Pancreas (tissue), 10 donors: ENCODE measurements around the gene PASK. TPM values are rescaled to one million over a fixed set of nuclear protein-coding genes. Genes with fewer than 3 reads are reported as not detected.

Source experiments
- ATAC-seq, 4 donors: fragments of 200-7000 bp; cut with Tn5 transposase; one replicate each; pipeline versions ENCODE4 v1.8.0 to v1.9.1; 2020; ENCODE audit warnings: mild to moderate bottlenecking in 4 of 4, moderate library complexity in 4 of 4
- DNase-seq, 6 donors: peaks; one replicate each; pipeline ENCODE4 v3.0.0-alpha.2; 2020
- FAIRE-seq: peaks from 2 replicates; lab custom pipeline; 2012; peaks lifted over from hg19 to GRCh38; lab: Jason Lieb, UNC
- H3K27ac ChIP-seq, 4 donors: fragments of 200-600 bp; sonication (generic); 1 replicate in 3 of 4; 2 replicates in 1 of 4; pipeline versions ENCODE4 v1.5.0 to v1.8.0; 2020
- H3K27me3 ChIP-seq, 4 donors: fragments of 200-600 bp; one replicate each; pipeline ENCODE4 v1.8.0; 2021
- H3K36me3 ChIP-seq, 3 donors: fragments of 200-600 bp; sonication (generic) in 1 of 3; one replicate each; pipeline versions ENCODE4 v1.5.0 to v1.8.0; 2020 to 2021
- H3K4me1 ChIP-seq, 3 donors: fragments of 200-600 bp; one replicate each; pipeline ENCODE4 v1.8.0; 2021
- H3K4me3 ChIP-seq, 4 donors: fragments of 200-600 bp; sonication (generic) in 2 of 4; one replicate each; pipeline versions ENCODE4 v1.5.0 to v1.8.0; 2020 to 2021
- H3K9me3 ChIP-seq, 4 donors: fragments of 200-600 bp; one replicate each; pipeline ENCODE4 v1.8.0; 2021
- CTCF ChIP-seq, 4 donors: fragments of 200-600 bp; sonication (generic) in 3 of 4; IDR thresholded peaks; one replicate each; pipeline versions ENCODE4 v1.5.0 to v1.8.0; 2021; ENCODE audit warnings: antibody characterized with exemption in 4 of 4
- WGBS, 2 donors: extraction: QIAGEN DNeasy Blood & Tissue Kit; methylation state at CpG; one replicate each; pipeline ENCODE4 v1.1.7; 2013; 5-methylcytosine and 5-hydroxymethylcytosine counted together
- intact Hi-C, 3 donors: fragments of 100-400 bp; cut with DNase I; formaldehyde crosslinking; loops; one replicate each; pipeline versions ENCODE4 v1.11.1 to v1.14.2; 2022
- polyA plus RNA-seq, 2 donors: library from polyadenylated mRNA; stranded (reverse); fragments of 200-250 nt; gene quantifications; one replicate each; pipeline ENCODE4 v1.2.3, GENCODE V29; 2013
- total RNA-seq, 6 donors: library from RNA; stranded (reverse); fragmentation: NEBNext Ultra II Directional in 4 of 6; extraction: Animal tissue kit (Norgen Biotek cat#: 25700) in 4 of 6; gene quantifications; one replicate each; pipeline versions ENCODE4 v1.2.1 to v1.2.4, GENCODE V29; 2021 to 2023
- donor health status: healthy with polysubstance abuse.
- donor health status: DM: no; HTN: no; CAD: no; lungs with moderate emphysema.
- donor health status: DM: no; HTN: no; CAD: no.
- donor health status: control.
- donor health status: control.
- donor health status: Bipolar disorder and iron deficiency.
- donor health status: DM: yes; HTN: yes; CAD: no.
- donor health status: DM: no; HTN: no; CAD: no.
- donor health status: DM: no; HTN: no; CAD: no.
- donor health status: DM: yes; HTN: yes; CAD: no.

PASK gene
- total and polyA plus RNA-seq, 8 donors: 3.7 to 14.5 (median 9.2) TPM

GRCh38 chr2:241185961-241186360, 36.7 kb upstream of the PASK start:
- Histone ChIP-seq H3K9me3 (no peaks in the 10 kb centered on the region), H3K36me3 (no peaks in the 10 kb centered on the region), H3K4me1 (no peaks in the 10 kb centered on the region), H3K4me3 (no peak overlapping the region), H3K27me3 (no peaks in the 10 kb centered on the region), H3K27ac (no peak overlapping the region)
- TF ChIP-seq CTCF (IDR thresholded peaks at IDR 0.05): no peak
- DNase-seq: no peak
- ATAC-seq: no peak
- intact Hi-C loops: no loop called here
- FAIRE-seq: no peak
- WGBS, 2 donors: 71 to 89% methylated on average over 9 to 11 of the region's 11 CpGs

GRCh38 chr2:241184901-241185300, 35.6 kb upstream of the PASK start:
- Histone ChIP-seq H3K4me1 (no peaks in the 10 kb centered on the region), H3K9me3 (no peaks in the 10 kb centered on the region), H3K36me3 (no peaks in the 10 kb centered on the region), H3K27ac (no peak overlapping the region), H3K27me3 (no peaks in the 10 kb centered on the region), H3K4me3 (no peak overlapping the region)
- intact Hi-C loops: no loop called here
- no peak for TF ChIP-seq CTCF (IDR thresholded peaks at IDR 0.05)
- FAIRE-seq (no peak), DNase-seq (no peak), ATAC-seq (no peak)
- 69 to 70% methylated on average over 9 of the region's 9 CpGs for WGBS, 2 donors

- no peaks in the 10 kb centered on the region for H3K27me3 ChIP-seq
- no peak for TF ChIP-seq CTCF (IDR thresholded peaks at IDR 0.05)
- DNase-seq: no peak
- H3K36me3 ChIP-seq: peaks cover 0 to 10% (median 0%) of the 10 kb centered on the region in 3 donors
- H3K9me3 ChIP-seq: no peaks in the 10 kb centered on the region
- FAIRE-seq: no peak
- no peak overlapping the region for H3K4me3 ChIP-seq
- intact Hi-C loops: no loop called here
- 87 to 95% methylated on average over 9 of the region's 9 CpGs for WGBS, 2 donors
- no peak overlapping the region for H3K27ac ChIP-seq
- no peaks in the 10 kb centered on the region for H3K4me1 ChIP-seq
- ATAC-seq: no peak
These were observed 33.9 kb upstream of the PASK start for GRCh38 chr2:241183221-241183620.

- H3K9me3 ChIP-seq: no peaks in the 10 kb centered on the region
- H3K27ac ChIP-seq: no peak overlapping the region
- FAIRE-seq (no peak), DNase-seq (peak in 1 of 6 donors; percentile 23), ATAC-seq (no peak)
- no peak for TF ChIP-seq CTCF (IDR thresholded peaks at IDR 0.05)
- no peaks in the 10 kb centered on the region for H3K27me3 ChIP-seq
- no peak overlapping the region for H3K4me3 ChIP-seq
- peaks cover 0 to 10% (median 0%) of the 10 kb centered on the region in 3 donors for H3K36me3 ChIP-seq
- no peaks in the 10 kb centered on the region for H3K4me1 ChIP-seq
- 93 to 95% methylated on average over 28 of the region's 28 CpGs for WGBS, 2 donors
- intact Hi-C loops: no loop called here
These were observed 33.4 kb upstream of the PASK start for GRCh38 chr2:241182531-241183133.

- peaks cover 0 to 10% (median 0%) of the 10 kb centered on the region in 3 donors for H3K36me3 ChIP-seq
- no peak for ATAC-seq
These were observed 32.9 kb upstream of the PASK start for GRCh38 chr2:241182126-241182525.

More at GRCh38 chr2:241182126-241182525, 32.9 kb upstream of the PASK start:
- FAIRE-seq (no peak), DNase-seq (no peak)
- H3K4me1 ChIP-seq: no peaks in the 10 kb centered on the region
- no peaks in the 10 kb centered on the region for H3K9me3 ChIP-seq
- intact Hi-C loops: no loop called here
- 96 to 98% methylated on average over 3 of the region's 3 CpGs for WGBS, 2 donors
- H3K27ac ChIP-seq: no peak overlapping the region
- no peak for TF ChIP-seq CTCF (IDR thresholded peaks at IDR 0.05)
- no peak overlapping the region for H3K4me3 ChIP-seq
- no peaks in the 10 kb centered on the region for H3K27me3 ChIP-seq
